ENCODE results near the gene VGLL2.

VGLL2 gene

GRCh38 chr6:117270055-117270842 is 4.9 kb downstream of the VGLL2 start:
- DNase-seq: no peak

- DNase-seq: no peak
Measured at GRCh38 chr6:117270843-117271507, 5.6 kb downstream of the VGLL2 start.

- no peak for DNase-seq
Measured at GRCh38 chr6:117272032-117272866, 6.9 kb downstream of the VGLL2 start.

- DNase-seq: no peak
Measured at GRCh38 chr6:117272891-117273290, 7.5 kb downstream of the VGLL2 start.

- no peak for DNase-seq
Measured at GRCh38 chr6:117275205-117275604, 9.8 kb downstream of the VGLL2 start.

- no peak for DNase-seq
Measured at GRCh38 chr6:117275711-117276110, 10.4 kb downstream of the VGLL2 start.

- no peak for DNase-seq
Measured at GRCh38 chr6:117276778-117277316, 11.5 kb downstream of the VGLL2 start.

GRCh38 chr6:117280922-117281321 is 15.6 kb downstream of the VGLL2 start:
- DNase-seq: no peak

- no peak for DNase-seq
Measured at GRCh38 chr6:117288083-117288715, 22.8 kb downstream of the VGLL2 start.

- no peak for DNase-seq
Measured at GRCh38 chr6:117290173-117290846, 25.0 kb downstream of the VGLL2 start.

- DNase-seq: no peak
Measured at GRCh38 chr6:117298941-117299340, 33.6 kb downstream of the VGLL2 start.

GRCh38 chr6:117303323-117303722 is 38.0 kb downstream of the VGLL2 start:
- DNase-seq: no peak

- no peak for DNase-seq
Measured at GRCh38 chr6:117304446-117304845, 39.1 kb downstream of the VGLL2 start.

- no peak for DNase-seq
Measured at GRCh38 chr6:117306227-117306790, 41.0 kb downstream of the VGLL2 start.

GRCh38 chr6:117307655-117308054 is 42.3 kb downstream of the VGLL2 start:
- no peak for DNase-seq

GRCh38 chr6:117309069-117309468 is 43.7 kb downstream of the VGLL2 start:
- DNase-seq: no peak

GRCh38 chr6:117309611-117310010 is 44.3 kb downstream of the VGLL2 start:
- no peak for DNase-seq

GRCh38 chr6:117311310-117311709 is 46.0 kb downstream of the VGLL2 start:
- no peak for DNase-seq

- no peak for DNase-seq
Measured at GRCh38 chr6:117311726-117312125, 46.4 kb downstream of the VGLL2 start.

GRCh38 chr6:117317261-117317660 is 51.9 kb downstream of the VGLL2 start:
- DNase-seq: no peak

Measured in NCI-H2029 treated with DMSO at 0.1 percent for 48 hours (cell line).